AML-193 (cell line): Measurements from ENCODE around the gene MMP20.

Experiments
- DNase-seq, 2 experiments: peaks; one replicate each; lab custom pipeline; 2025; lab: John Stamatoyannopoulos, UW

MMP20 gene

DNA sequence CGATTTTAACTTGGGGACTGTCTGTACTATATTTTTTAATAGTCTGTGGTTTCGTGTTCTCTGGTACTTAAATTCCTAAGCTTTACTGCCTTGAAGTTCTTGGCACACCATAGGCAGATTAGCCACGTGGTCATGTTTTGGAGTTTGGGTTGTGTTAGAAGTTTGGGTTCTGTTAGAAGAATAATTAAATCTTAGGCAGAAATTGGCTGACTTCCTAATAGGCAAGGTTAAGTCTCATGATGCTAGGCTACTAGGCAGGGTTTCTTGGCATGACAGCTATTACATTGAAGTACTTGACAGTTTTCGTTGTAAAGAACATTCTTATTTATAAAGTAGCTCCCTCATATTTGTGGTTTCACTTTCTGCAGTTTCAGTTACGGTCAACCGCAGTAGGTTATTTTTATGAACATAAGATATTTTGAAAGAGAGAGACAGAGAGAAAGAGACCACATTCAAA is 64.5 kb downstream of the MMP20 start:
- peak; percentile 53 to 57 for DNase-seq

DNA sequence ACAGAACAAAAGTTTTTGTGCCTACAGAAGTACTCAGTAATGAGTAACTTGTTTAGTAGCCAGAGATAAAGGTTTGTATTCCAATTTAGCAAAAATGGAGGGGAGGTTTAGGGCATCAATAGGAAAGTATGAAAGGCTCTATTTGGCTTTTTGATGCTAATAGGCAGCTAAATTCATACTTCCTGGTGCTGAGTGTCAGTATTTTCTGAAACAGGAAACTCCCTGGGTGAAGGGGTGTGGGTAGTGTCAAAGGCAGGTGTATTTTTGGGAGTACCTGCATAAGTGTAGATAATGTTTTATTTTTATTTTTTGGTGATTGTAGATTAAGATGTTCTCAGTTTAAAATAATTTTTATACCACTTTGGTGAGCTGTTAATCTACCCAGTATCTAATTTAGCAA is 65.3 kb downstream of the MMP20 start:
- DNase-seq, result peak in 1 of 2 experiments; percentile 18

DNA sequence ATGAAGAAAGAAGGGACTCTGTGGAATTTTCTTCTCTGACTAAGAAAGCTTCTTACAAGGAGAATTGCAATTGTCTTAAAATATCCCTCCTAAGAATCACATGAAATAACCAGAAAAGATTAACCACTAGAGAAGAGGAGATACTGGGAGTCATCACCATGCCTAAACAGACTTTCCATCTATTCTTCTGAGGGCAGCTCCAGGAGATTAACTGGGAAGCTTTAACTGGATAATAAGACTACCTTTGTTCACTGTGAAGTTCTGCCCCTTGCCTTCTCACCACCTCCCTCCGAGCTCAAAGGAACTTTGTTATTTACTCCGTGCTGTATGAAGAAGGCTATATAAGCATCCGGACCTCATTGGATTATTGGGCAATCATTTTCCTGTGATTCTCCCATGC is 70.0 kb downstream of the MMP20 start:
- no peak for DNase-seq

DNA sequence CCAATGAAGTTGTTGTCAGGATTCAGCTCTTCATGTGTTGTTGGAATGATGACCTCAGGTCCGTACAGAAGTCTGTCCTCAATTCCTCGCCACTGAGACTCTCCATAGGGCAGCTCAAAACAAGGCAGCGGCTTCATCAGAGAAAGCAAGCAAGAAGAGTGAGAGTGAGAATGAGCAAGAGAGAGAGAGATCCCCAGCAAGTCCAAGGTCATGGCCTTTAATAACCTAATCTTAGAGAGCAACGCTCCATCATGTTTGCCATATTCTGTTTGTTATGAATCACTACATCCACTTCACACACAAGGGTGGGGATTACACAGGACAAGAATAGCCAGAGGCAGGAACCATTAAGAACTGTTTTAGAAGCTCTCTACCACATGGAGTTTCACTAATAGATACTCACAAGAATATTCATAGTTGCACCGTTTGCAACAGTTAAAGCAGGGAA is 71.3 kb downstream of the MMP20 start:
- DNase-seq, result no peak

DNA sequence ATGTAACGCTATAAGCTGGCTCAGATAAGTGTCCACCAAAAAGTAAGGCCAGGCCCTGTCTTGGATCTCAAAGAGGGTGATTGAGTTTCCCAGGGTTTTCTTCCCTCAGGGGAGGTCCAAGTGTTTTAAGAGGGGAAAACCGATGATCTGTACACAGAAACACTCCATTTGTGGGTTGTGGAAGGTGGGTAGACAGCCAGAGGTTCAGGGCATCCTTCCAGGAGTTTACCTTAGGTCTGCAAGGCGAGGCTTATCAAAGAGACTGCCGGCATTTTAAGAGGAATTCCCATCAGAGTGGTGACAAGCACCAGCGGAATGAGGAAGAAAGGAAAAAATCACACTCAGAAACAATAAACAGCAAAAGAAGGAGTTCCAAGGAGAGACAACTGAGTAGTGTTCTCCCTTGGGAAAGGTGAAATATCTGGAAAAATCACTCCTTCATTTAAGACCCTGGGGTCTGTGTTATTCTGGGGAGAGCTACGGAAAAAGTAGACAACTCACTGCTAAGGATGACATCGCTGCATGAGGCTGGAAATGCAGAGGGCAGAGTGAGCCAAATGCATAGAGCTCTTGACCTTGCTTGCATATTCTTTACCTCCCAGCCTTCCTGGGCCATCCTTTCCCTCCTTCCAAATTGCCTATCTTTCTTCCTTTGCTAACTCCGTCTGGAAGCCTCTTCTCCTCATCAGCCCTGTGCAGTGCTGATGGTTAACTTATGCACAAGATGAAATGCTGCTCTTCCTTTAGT is 72.5 kb downstream of the MMP20 start:
- no peak for DNase-seq

DNA sequence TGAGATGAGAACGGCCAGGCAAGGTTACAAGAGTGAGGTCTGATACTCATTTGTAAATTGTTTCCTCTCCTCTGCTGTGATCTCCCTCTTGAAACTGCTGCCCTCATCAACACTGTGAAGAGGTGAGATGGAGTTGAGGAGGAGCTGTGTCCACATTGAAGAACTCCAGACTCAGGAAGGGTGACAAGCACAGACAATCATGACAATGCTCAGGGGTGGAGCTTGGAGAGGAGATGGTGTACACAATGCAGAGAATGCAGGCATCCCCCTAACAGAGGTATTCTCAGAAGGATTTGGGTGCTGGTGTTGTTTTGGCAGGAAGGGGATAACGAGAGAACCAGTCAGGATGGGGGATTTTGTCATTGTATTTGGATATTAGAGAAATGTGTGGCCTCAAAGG is 73.1 kb downstream of the MMP20 start:
- no peak for DNase-seq

DNA sequence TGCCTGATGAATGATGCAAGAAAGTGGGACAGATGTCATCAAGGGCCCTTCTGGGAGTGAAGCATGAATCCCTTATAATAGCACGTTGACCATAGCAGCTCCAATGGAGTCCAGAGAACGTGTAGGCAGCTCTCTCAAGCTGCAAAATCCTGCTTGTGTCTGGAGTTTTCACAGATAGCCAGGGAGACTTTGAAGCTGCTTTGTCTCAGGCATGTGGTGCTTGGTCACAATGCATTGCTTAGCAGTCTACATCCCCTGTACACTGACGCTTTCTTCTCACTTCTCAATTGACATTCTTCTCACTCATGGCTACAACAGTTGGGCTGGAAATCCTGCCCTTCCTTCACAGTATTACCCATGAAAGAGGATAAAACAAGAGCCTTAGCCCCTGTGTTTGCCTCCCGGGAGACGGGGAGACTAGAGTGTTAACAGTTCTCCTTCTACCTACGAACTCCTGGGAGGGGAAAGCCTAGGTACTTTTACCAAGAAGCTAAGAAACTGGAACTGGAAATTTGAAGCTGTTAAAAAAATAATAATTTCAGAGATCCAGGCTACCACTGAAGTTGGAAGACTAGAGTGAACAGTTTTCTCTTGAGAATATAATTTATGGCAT is 73.9 kb downstream of the MMP20 start:
- DNase-seq, result no peak

DNA sequence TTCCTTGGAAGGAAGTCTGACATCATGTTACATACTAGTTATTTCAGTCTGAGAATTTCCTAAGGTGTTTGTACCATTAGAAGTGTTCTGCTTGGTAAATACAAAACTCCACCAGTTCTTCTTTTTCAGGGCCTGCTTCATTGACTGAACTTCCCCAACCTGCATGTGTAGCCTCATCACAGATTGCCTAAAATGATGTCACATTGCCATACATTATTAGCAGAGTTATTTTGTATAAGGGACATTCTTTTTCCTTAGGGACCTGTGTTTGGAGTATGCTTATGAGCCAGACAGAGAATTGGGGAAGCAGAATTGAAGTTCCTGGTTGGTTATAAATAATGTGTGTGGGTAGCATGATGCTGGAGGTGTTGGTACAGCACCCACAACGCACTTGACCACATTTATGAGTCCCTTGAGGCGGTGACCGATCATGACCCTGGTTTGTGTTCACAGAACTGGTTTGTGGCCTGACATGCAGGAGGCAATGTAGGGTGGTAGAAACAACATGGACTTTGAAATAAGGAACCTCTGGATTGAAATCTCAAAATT is 78.1 kb downstream of the MMP20 start:
- DNase-seq, result peak; percentile 34 to 39

DNA sequence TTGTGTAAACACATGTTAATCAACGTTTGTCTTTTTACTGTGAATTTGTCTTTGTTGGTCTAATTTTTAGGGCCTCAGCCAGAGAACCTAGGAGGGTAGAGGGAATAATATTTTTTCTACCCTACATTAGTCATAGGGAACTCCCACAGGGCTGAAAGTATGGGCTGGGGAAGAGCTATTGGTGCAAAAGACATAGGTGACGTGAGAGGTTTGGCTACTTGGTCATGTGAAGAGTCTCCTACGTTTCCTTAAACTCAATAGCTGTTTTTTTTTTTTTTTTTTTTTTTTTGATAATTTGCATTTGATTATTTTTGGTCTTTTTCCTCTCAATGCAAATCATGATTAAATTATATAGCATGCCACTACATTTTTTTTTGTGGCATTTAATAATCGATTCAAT is 78.7 kb downstream of the MMP20 start:
- no peak for DNase-seq

DNA sequence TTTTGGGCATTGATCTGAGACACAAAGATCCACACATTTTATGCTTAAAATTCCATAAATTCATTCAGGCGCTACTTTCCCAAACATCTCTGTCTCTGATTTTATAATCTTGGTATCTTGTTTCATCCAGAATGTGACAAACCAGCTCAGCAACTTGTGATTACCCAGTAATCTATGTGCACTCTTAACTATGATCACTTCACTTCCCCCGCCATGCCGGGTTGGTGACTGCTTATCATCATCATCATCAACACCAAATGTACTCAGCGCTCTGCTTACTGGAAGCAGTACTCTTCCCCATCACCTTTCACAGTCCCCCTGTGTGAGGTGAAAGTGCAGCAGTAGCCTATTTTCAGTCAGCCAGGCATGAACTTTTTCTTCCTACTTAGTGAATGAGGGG is 79.4 kb downstream of the MMP20 start:
- DNase-seq, result no peak

DNA sequence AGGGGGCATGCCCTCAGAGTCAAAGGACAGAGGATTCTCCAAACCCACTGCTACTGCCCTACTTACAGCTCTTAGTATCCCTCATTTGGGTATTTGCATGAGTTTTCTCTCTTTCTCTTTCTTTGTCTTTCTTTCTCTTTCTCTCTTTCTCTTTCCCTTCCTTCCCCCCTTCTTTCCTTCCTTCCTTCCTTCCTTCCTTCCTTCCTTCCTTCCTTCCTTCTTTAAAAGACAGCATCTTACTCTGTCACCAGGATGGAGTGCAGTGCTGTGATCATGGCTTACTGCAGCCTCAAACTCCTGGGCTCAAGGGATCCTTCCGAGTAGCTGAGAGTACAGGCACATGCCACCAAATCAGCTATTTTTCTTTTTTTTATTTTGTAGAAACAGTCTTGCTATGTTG is 80.5 kb downstream of the MMP20 start:
- DNase-seq, result no peak

DNA sequence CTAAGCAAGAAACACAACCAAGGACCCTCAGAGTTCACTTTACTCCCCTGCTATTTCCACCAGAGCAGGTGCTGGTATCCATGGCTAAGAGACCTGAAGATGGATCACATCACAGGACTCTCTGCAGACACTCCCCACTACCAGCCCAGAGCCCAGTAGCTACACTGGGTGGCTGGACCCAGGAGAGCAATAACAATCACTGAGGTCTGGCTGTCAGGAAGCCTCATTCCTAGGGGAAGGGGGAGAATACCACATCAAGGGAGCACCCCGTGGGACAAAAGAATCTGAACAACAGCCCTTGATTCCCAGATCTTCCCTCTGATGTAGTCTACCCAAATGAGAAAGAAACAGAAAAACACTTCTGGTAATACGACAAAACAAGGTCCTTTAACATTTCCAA is 85.6 kb downstream of the MMP20 start:
- DNase-seq, result no peak

DNA sequence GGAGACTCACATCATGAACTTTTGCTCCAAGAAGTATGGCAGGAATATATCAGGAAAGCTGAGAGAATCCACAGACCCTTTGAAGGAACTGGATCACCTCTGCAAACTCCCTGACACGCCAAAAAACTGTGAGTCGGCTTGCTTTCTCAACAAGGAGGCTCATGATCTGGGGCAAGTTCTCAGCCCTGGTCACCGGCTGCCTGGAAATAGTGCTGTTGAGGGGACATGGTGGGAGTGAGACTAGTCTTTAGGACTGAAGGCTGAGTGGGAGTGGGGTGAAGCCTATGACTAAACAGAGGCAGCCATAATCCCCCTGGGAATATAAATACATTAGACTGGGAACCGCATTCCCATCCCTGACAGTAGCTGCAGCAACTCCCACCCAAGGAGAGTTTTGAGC is 86.2 kb downstream of the MMP20 start:
- no peak for DNase-seq

DNA sequence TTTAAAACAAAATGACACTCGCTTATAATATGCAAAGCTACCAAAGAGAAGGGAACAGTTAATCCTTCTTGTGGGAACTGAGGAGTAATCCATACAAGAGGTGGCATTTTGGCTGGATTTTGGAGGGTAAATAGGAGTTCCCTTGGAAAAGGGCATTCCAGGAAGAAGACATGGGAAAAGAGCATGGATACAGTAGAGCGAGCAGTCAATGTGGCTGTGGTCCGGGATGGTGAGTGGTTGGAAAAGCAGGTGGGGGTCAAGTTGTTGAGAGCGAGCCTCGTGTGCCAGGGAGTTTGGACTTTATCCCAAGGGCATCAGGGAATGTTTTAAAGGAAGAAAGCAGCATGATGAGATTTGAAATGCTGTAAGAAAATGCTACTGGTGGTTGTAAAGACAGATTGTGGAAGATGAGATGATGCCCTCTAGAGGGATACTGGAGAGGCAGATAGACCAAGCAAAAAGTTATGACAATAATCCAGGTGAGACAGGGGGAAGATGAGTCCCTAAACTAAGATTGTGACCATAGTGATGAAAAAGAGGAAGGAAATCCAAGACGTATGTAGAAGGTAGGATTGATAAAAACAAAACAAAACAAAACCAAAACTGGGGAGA is 90.8 kb downstream of the MMP20 start:
- peak in 1 of 2 experiments; percentile 10 for DNase-seq

DNA sequence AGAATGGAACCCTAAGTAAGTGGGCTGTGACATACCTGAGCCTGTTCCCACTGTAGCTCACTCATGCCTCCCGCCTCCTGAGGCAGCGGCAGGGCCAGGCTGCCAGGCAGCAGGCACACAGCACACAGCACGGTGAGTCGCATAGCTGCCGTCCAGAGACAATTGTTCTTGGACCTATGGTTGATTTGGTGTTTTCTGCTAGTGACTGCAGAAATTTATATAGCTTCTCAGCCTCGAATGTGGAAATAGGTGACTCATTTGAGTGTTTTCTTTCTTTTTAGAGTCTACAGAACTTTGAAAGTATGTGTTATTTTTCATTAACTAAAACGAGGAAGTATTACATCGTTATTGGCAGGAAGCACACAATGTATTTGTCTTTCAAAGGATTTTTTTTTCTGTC is 94.6 kb downstream of the MMP20 start, which contains the start of gene MMP7:
Gene MMP7, minus strand, starts transcription at position 190 of the 400 bp plus-strand sequence. Its CDS starts 47 bp downstream, at position 143.
- DNase-seq, result peak; percentile 42 to 59

DNA sequence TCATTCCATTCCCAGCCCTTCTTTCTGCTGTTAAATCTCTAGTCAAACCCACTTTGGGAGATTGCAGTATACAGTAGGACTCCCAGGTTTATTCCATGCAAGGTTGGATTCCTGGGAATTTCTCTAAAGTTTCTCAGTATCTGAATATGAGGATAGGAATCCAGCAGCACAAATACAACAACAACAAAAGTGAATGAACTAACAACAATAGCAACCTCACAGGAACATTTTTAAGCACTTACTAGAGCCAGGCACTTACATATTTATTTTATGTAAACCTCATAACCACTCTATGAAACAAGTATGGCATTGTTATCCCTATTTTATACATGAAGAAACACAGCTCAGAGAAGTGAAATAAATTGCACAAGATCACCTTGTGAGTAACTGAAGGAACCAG is 96.5 kb downstream of the MMP20 start:
- DNase-seq, result no peak

DNA sequence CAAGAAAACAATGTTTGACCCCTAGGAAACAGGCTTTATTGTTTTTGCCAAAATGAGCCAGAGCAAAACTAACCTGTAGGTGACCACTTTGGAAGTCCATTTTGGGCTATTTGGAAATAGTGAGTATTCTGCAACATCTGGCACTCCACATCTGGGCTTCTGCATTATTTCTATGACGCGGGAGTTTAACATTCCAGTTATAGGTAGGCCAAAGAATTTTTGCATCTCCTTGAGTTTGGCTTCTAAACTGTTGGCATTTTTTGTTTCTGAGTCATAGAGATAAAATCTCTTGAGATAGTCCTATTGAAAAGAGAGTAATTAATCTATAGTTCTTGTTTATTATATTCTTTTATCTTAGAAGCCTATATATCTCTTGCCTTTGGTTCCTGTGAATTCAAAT is 97.4 kb downstream of the MMP20 start:
- DNase-seq, result no peak

DNA sequence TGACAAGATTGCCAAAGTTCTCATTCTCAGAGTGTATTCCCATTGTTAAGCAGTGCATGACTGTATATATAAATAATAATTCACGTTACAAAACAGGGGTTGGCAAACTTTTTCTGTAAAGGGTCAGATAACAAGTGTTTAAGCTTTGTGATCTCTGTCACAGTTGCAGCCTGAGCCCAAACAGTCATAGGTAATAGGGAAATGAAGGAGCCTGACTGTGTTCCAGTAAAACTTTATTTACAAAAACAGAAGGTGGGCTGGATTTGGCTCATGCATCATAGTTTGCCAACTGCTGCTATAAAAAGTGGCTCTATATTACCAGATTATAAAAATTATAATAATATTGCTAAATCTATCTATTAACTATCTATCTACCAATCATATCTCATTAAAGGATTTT is 98.1 kb downstream of the MMP20 start:
- DNase-seq, result no peak
